B cell (primary cell): ENCODE data around the gene KCNC4. TPM values are rescaled to one million over a fixed set of nuclear protein-coding genes. Genes with fewer than 3 reads are reported as not detected.

ENCODE experiments used
- ATAC-seq: fragments of 200-7000 bp; cut with Tn5 transposase; one replicate; pipeline ENCODE4 v1.10.0; 2021; ENCODE audit warnings: low read depth, mild to moderate bottlenecking, moderate number of reproducible peaks, moderate library complexity
- CTCF ChIA-PET: fragments of 350-600 bp; sonication (Branson Sonifier 250); formaldehyde crosslinking; loops from one replicate; lab custom pipeline; 2021; ENCODE audit warnings: antibody characterized with exemption, inconsistent platforms; lab: Charles Lee
- POLR2A ChIA-PET: fragments of 350-600 bp; sonication (Branson Sonifier 250); formaldehyde crosslinking; loops from one replicate; lab custom pipeline; 2021; ENCODE audit warnings: antibody characterized with exemption; lab: Charles Lee
- DNase-seq: peaks from one replicate; pipeline ENCODE4 v3.0.0; 2013
- H2AFZ ChIP-seq: 2 replicates; pipeline ENCODE4 v1.6.1; 2012; ENCODE audit warnings: mild to moderate bottlenecking, low read depth, low read length; ENCODE audit not compliant: insufficient read depth, poor library complexity, severe bottlenecking
- H3K27ac ChIP-seq, 2 donors: 1 replicate in 1 of 2; 2 replicates in 1 of 2; pipeline ENCODE4 v1.5.1; 2012 to 2013; ENCODE audit warnings: low read length in 2 of 2, mild to moderate bottlenecking in 2 of 2, moderate library complexity in 1 of 2
- H3K27me3 ChIP-seq, 4 experiments: fragments of 200-600 bp in 1 of 4; sonication (generic) in 1 of 4; replicated peaks in 1 of 4; 1 replicate in 2 of 4; 2 replicates in 2 of 4; pipeline versions ENCODE4 v1.6.1 to v1.7.0; 2013 to 2016; ENCODE audit warnings: low read length in 3 of 4, mild to moderate bottlenecking in 2 of 4, mixed read lengths in 1 of 4, moderate library complexity in 1 of 4; ENCODE audit not compliant: insufficient read depth in 4 of 4, control insufficient read depth in 3 of 4; ENCODE audit errors: control extremely low read depth in 1 of 4
- H3K36me3 ChIP-seq, 2 experiments: replicated peaks in 1 of 2; 1 replicate in 1 of 2; 2 replicates in 1 of 2; pipeline versions ENCODE4 v1.6.1 to v1.7.1; 2013; ENCODE audit warnings: low read length in 1 of 2; ENCODE audit not compliant: insufficient read depth in 2 of 2, control insufficient read depth in 1 of 2; ENCODE audit errors: control extremely low read depth in 1 of 2, extremely low read depth in 1 of 2
- H3K4me1 ChIP-seq, 2 donors: fragments of 200-600 bp in 1 of 2; sonication (generic) in 1 of 2; 1 replicate in 1 of 2; 2 replicates in 1 of 2; pipeline versions ENCODE4 v1.5.1 to v1.6.1; 2013 to 2017; ENCODE audit warnings: low read length in 2 of 2; ENCODE audit not compliant: control insufficient read depth in 2 of 2, insufficient read depth in 2 of 2
- H3K4me2 ChIP-seq: replicated peaks from 2 replicates; pipeline ENCODE3; 2012; ENCODE audit warnings: mild to moderate bottlenecking, low read depth, low read length; ENCODE audit not compliant: poor library complexity, severe bottlenecking
- H3K4me3 ChIP-seq, 5 experiments: fragments of 200-600 bp in 1 of 5; sonication (generic) in 1 of 5; 1 replicate in 3 of 5; 2 replicates in 2 of 5; pipeline versions ENCODE4 v1.5.1 to v1.7.0; 2011 to 2016; ENCODE audit warnings: low read length in 4 of 5, mild to moderate bottlenecking in 4 of 5, low read depth in 2 of 5, control low read depth in 1 of 5, moderate library complexity in 1 of 5; ENCODE audit not compliant: insufficient read depth in 1 of 5; ENCODE audit errors: control extremely low read depth in 1 of 5, extremely low read depth in 1 of 5
- H3K79me2 ChIP-seq: fragments of 200-600 bp; sonication (generic); one replicate; pipeline ENCODE4 v1.6.0; 2016; ENCODE audit warnings: low read length; ENCODE audit not compliant: control insufficient read depth, insufficient read depth
- H3K9ac ChIP-seq: fragments of 200-600 bp; sonication (generic); 2 replicates; pipeline ENCODE4 v1.6.1; 2017; ENCODE audit warnings: mild to moderate bottlenecking, low read length, moderate library complexity
- H3K9me3 ChIP-seq, 3 donors: one replicate each; pipeline versions ENCODE4 v1.6.1 to v1.7.1; 2013; ENCODE audit warnings: low read length in 2 of 3; ENCODE audit not compliant: control insufficient read depth in 2 of 3, insufficient read depth in 1 of 3; ENCODE audit errors: control extremely low read depth in 1 of 3
- H4K20me1 ChIP-seq: 2 replicates; pipeline ENCODE4 v1.6.0; 2012; ENCODE audit warnings: mild to moderate bottlenecking, low read length; ENCODE audit not compliant: insufficient read depth, control insufficient read depth, poor library complexity, severe bottlenecking
- H3K27ac Mint-ChIP-seq: one replicate; pipeline ENCODE4 v1.8.0; 2021; ENCODE audit warnings: mixed read lengths
- H3K27me3 Mint-ChIP-seq: one replicate; pipeline ENCODE4 v1.8.0; 2021; ENCODE audit warnings: mixed read lengths
- H3K4me1 Mint-ChIP-seq: one replicate; pipeline ENCODE4 v1.8.0; 2021; ENCODE audit warnings: mixed read lengths
- H3K4me3 Mint-ChIP-seq: one replicate; pipeline ENCODE4 v1.8.0; 2021; ENCODE audit warnings: mixed read lengths
- H3K9me3 Mint-ChIP-seq: one replicate; pipeline ENCODE4 v1.8.0; 2022; ENCODE audit warnings: mixed read lengths; ENCODE audit not compliant: insufficient read depth
- EZH2 ChIP-seq: IDR thresholded peaks from 2 replicates; pipeline ENCODE4 v1.6.1; 2012; ENCODE audit warnings: borderline replicate concordance, low read depth, mild to moderate bottlenecking, moderate library complexity, low read length; ENCODE audit not compliant: insufficient read depth, poor library complexity, severe bottlenecking
- WGBS: methylation state at CpG from one replicate; pipeline ENCODE4 v1.1.5; 2013; ENCODE audit warnings: missing lambda C conversion rate; ENCODE audit not compliant: insufficient coverage; 5-methylcytosine and 5-hydroxymethylcytosine counted together
- intact Hi-C: fragments of 100-400 bp; cut with micrococcal nuclease; formaldehyde crosslinking; loops from one replicate; pipeline ENCODE4 v1.10.0; 2022
- polyA plus RNA-seq: library from polyadenylated mRNA; depleted of rRNA; stranded (reverse); fragments of >200 nt; gene quantifications from 2 replicates; pipeline ENCODE4 v1.2.3, GENCODE V29; 2012
- total RNA-seq, 2 donors: library from RNA; stranded (reverse); fragments of 120-200 nt in 1 of 2; gene quantifications; 1 replicate in 1 of 2; 2 replicates in 1 of 2; pipeline versions ENCODE4 v1.2.3 to v1.2.4, GENCODE V29; 2013 to 2022
- TF ChIP-seq, protein P1 (sequence below): fragments of 200-600 bp; IDR thresholded peaks from one replicate; pipeline ENCODE4 v1.8.0; 2022; ENCODE audit warnings: antibody characterized with exemption, mild to moderate bottlenecking

The KCNC4 gene
- total and polyA plus RNA-seq, 2 donors (not counting 1 experiment from before 2014, with no cell fraction given): 3.2 to 24.1 TPM

DNA sequence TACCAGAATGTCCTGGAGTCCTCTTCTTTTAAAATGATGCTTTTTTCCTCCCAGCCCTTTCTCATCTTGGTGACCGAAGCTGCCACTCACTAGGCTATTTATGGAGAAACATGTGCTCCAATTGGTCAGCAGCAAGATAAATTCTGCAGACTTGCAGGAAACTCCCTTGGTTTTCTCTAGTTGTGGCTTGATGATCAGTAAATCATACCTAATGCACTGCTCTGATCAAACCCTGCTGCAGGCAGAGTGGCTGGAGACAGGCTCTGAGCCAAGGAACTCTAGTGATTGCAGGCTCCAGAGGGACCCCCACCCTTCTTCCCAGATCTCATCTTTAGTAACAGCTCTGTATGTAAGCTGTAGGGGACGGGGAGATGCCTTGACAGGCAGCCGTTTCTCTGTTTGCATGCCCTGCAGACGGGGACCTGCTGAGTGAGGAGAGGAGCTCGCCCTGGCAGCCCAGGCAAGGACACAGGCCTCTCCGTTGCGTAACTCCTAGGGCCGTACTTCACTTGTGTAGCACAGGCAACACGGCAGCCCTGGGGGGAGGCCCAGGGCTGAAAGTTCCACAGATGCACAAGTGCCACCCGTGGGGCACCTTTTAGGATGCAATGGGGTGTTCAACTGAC lies 45.3 kb upstream of the KCNC4 start:
- peaks cover 0 to 16% (median 0%) of the 10 kb centered on the region in 3 donors for H3K9me3 ChIP-seq
- H3K27ac Mint-ChIP-seq: no peak overlapping the region
- DNase-seq (no peak), ATAC-seq (no peak)
- no peak overlapping the region for H3K9ac ChIP-seq
- H3K4me1 Mint-ChIP-seq: no peaks in the 10 kb centered on the region
- peaks cover 34% of the 10 kb centered on the region for H3K27me3 Mint-ChIP-seq
- H2AFZ ChIP-seq: no peak overlapping the region
- no peaks in the 10 kb centered on the region for H3K36me3 ChIP-seq
- H4K20me1 ChIP-seq: no peaks in the 10 kb centered on the region
- no peaks in the 10 kb centered on the region for H3K4me1 ChIP-seq
- 88% methylated on average over 10 of the region's 10 CpGs for WGBS
- ChIA-PET CTCF (no interaction called here), POLR2A (no interaction called here)
- H3K79me2 ChIP-seq: no peaks in the 10 kb centered on the region
- H3K4me3 Mint-ChIP-seq: no peak overlapping the region
- no peak overlapping the region for H3K27ac ChIP-seq
- no peak overlapping the region for H3K4me2 ChIP-seq
- intact Hi-C loops: no loop called here
- no peaks in the 10 kb centered on the region for H3K9me3 Mint-ChIP-seq
- TF ChIP-seq, protein P1, sequence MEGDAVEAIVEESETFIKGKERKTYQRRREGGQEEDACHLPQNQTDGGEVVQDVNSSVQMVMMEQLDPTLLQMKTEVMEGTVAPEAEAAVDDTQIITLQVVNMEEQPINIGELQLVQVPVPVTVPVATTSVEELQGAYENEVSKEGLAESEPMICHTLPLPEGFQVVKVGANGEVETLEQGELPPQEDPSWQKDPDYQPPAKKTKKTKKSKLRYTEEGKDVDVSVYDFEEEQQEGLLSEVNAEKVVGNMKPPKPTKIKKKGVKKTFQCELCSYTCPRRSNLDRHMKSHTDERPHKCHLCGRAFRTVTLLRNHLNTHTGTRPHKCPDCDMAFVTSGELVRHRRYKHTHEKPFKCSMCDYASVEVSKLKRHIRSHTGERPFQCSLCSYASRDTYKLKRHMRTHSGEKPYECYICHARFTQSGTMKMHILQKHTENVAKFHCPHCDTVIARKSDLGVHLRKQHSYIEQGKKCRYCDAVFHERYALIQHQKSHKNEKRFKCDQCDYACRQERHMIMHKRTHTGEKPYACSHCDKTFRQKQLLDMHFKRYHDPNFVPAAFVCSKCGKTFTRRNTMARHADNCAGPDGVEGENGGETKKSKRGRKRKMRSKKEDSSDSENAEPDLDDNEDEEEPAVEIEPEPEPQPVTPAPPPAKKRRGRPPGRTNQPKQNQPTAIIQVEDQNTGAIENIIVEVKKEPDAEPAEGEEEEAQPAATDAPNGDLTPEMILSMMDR: no peak
- TF ChIP-seq EZH2: no peak
- H3K27me3 ChIP-seq: peaks cover 0 to 7% (median 0%) of the 10 kb centered on the region in 4 experiments
- H3K4me3 ChIP-seq: no peak overlapping the region

DNA sequence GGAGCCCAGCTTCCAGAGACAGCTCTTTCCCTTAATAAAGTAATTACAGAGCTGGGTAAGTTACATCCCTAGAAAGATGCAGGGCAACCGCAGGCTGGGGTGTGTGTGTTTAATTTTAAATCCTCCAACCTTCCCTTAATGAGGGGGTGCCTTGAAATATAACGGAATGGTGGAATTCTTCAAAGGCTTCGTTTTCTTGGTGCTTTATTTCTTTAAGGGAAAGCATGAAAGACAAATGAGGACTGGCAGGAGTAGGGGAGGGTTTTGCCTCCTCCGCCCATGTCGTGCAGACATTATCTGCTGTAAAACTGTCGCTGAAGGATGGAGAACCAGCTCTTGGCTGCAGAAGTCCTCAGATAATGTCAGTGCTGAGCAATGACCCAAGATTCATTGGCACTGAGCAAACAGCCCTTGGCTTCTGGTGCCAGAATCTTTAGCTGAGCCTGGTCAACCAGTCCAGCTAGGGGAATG lies 44.3 kb upstream of the KCNC4 start:
- ATAC-seq: no peak
- no peaks in the 10 kb centered on the region for H3K9me3 Mint-ChIP-seq
- H3K4me3 Mint-ChIP-seq: no peak overlapping the region
- Histone ChIP-seq H4K20me1 (no peaks in the 10 kb centered on the region), H2AFZ (no peak overlapping the region), H3K27ac (no peak overlapping the region), H3K27me3 (peaks cover 0 to 7% (median 0%) of the 10 kb centered on the region in 4 experiments), H3K9me3 (peaks cover 0 to 14% (median 0%) of the 10 kb centered on the region in 3 donors), H3K4me2 (no peak overlapping the region), H3K9ac (no peak overlapping the region), H3K4me3 (no peak overlapping the region), H3K36me3 (no peaks in the 10 kb centered on the region), H3K4me1 (no peaks in the 10 kb centered on the region), H3K79me2 (no peaks in the 10 kb centered on the region)
- intact Hi-C loops: no loop called here
- ChIA-PET POLR2A (no interaction called here), CTCF (interaction anchor here (1.1 to 1.3 kb wide), 2 partner anchors 42 to 330 kb away, joined by 3 to 4 read pairs; no protein-coding TSS in a partner anchor)
- DNase-seq: no peak
- 95% methylated on average over 5 of the region's 6 CpGs for WGBS
- peaks cover 28% of the 10 kb centered on the region for H3K27me3 Mint-ChIP-seq
- no peaks in the 10 kb centered on the region for H3K4me1 Mint-ChIP-seq
- TF ChIP-seq, protein P1: no peak
- no peak for TF ChIP-seq EZH2
- H3K27ac Mint-ChIP-seq: no peak overlapping the region
